ENCODE results near the gene MSANTD2. TPM values are rescaled to one million over a fixed set of nuclear protein-coding genes. Genes with fewer than 3 reads are reported as not detected.
A peak's percentile ranks its signal among the peaks of the same experiment; 100 is the strongest.

MSANTD2 gene
- total and polyA plus RNA-seq, 2 donors from 2014 or later: 6.5 to 16.4 TPM

- DNase-seq (peak in 3 of 5 donors; percentile 14 to 78 (median 52)), FAIRE-seq (no peak)
- no peaks in the 10 kb centered on the region for H3K36me3 ChIP-seq (ENCODE audit: control insufficient read depth in 2 of 3, insufficient read depth in 3 of 3, low read length in 3 of 3)
- no peak overlapping the region for H3K9ac ChIP-seq (ENCODE audit: low read length in 3 of 3)
- peaks cover 0 to 20% (median 2%) of the 10 kb centered on the region in 3 donors for H3K4me1 ChIP-seq (ENCODE audit: control insufficient read depth in 2 of 3, insufficient read depth in 2 of 3, low read depth in 1 of 3, low read length in 3 of 3)
- peak overlapping the region in 1 of 3 donors; percentile 63 for H3K4me3 ChIP-seq (ENCODE audit: low read length in 3 of 3)
- no peak overlapping the region for H3K27ac ChIP-seq (ENCODE audit: low read depth in 2 of 2, low read length in 2 of 2)
- no peaks in the 10 kb centered on the region for H3K9me3 ChIP-seq (ENCODE audit: control insufficient read depth in 2 of 3, insufficient read depth in 1 of 3, low read length in 3 of 3)
- peaks cover 56% of the 10 kb centered on the region for H3K27me3 ChIP-seq (ENCODE audit: control insufficient read depth, insufficient read depth, low read length)
- intact Hi-C loops (cut with DNase I): no loop called here
- TF ChIP-seq, protein P1, sequence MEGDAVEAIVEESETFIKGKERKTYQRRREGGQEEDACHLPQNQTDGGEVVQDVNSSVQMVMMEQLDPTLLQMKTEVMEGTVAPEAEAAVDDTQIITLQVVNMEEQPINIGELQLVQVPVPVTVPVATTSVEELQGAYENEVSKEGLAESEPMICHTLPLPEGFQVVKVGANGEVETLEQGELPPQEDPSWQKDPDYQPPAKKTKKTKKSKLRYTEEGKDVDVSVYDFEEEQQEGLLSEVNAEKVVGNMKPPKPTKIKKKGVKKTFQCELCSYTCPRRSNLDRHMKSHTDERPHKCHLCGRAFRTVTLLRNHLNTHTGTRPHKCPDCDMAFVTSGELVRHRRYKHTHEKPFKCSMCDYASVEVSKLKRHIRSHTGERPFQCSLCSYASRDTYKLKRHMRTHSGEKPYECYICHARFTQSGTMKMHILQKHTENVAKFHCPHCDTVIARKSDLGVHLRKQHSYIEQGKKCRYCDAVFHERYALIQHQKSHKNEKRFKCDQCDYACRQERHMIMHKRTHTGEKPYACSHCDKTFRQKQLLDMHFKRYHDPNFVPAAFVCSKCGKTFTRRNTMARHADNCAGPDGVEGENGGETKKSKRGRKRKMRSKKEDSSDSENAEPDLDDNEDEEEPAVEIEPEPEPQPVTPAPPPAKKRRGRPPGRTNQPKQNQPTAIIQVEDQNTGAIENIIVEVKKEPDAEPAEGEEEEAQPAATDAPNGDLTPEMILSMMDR (IDR thresholded peaks at IDR 0.05; ENCODE audit: borderline replicate concordance, extremely low read depth, insufficient read depth): no peak
These were observed 54.9 kb downstream of the MSANTD2 start for GRCh38 chr11:124745270-124745834.

GRCh38 chr11:124743050-124743449 is 57.2 kb downstream of the MSANTD2 start:
- H3K36me3 ChIP-seq (ENCODE audit: control insufficient read depth in 2 of 3, insufficient read depth in 3 of 3, low read length in 3 of 3): no peaks in the 10 kb centered on the region
- FAIRE-seq: no peak
- H3K27me3 ChIP-seq (ENCODE audit: control insufficient read depth, insufficient read depth, low read length): peaks cover 42% of the 10 kb centered on the region
- H3K27ac ChIP-seq (ENCODE audit: low read depth in 2 of 2, low read length in 2 of 2): no peak overlapping the region
- TF ChIP-seq, protein P1 (IDR thresholded peaks at IDR 0.05; ENCODE audit: borderline replicate concordance, extremely low read depth, insufficient read depth): no peak
- H3K4me3 ChIP-seq (ENCODE audit: low read length in 3 of 3): no peak overlapping the region
- H3K9ac ChIP-seq (ENCODE audit: low read length in 3 of 3): no peak overlapping the region
- DNase-seq: no peak
- no peaks in the 10 kb centered on the region for H3K9me3 ChIP-seq (ENCODE audit: control insufficient read depth in 2 of 3, insufficient read depth in 1 of 3, low read length in 3 of 3)
- intact Hi-C loops (cut with DNase I): no loop called here
- H3K4me1 ChIP-seq (ENCODE audit: control insufficient read depth in 2 of 3, insufficient read depth in 2 of 3, low read depth in 1 of 3, low read length in 3 of 3): peaks cover 0 to 17% (median 10%) of the 10 kb centered on the region in 3 donors

- Histone ChIP-seq H3K27me3 (ENCODE audit: control insufficient read depth, insufficient read depth, low read length) (peaks cover 39% of the 10 kb centered on the region), H3K4me3 (ENCODE audit: low read length in 3 of 3) (no peak overlapping the region), H3K9ac (ENCODE audit: low read length in 3 of 3) (no peak overlapping the region), H3K36me3 (ENCODE audit: control insufficient read depth in 2 of 3, insufficient read depth in 3 of 3, low read length in 3 of 3) (no peaks in the 10 kb centered on the region), H3K9me3 (ENCODE audit: control insufficient read depth in 2 of 3, insufficient read depth in 1 of 3, low read length in 3 of 3) (no peaks in the 10 kb centered on the region), H3K4me1 (ENCODE audit: control insufficient read depth in 2 of 3, insufficient read depth in 2 of 3, low read depth in 1 of 3, low read length in 3 of 3) (peaks cover 0 to 17% (median 10%) of the 10 kb centered on the region in 3 donors), H3K27ac (ENCODE audit: low read depth in 2 of 2, low read length in 2 of 2) (no peak overlapping the region)
- TF ChIP-seq, protein P1 (IDR thresholded peaks at IDR 0.05; ENCODE audit: borderline replicate concordance, extremely low read depth, insufficient read depth): no peak
- intact Hi-C loops (cut with DNase I): no loop called here
- DNase-seq (peak in 1 of 5 donors; percentile 1), FAIRE-seq (no peak)
These were observed 57.7 kb downstream of the MSANTD2 start for GRCh38 chr11:124742555-124742954.
